Activated T-helper 2 cell treated with anti-CD3 and anti-CD28 coated beads, Interferon-gamma antibody, Interleukin-2, Interleukin-4, amounts not matched to agents 10 μg/mL and 5 μg/mL and 100 μg/mL, durations not matched to agents 14 hours and 24 hours and 36 hours (primary cell): ENCODE results near the gene SLC25A4. TPM values are rescaled to one million over a fixed set of nuclear protein-coding genes. Genes with fewer than 3 reads are reported as not detected.
A peak's percentile ranks its signal among the peaks of the same experiment; 100 is the strongest.

ENCODE experiments used
- DNase-seq: peaks from one replicate; pipeline ENCODE4 v3.0.0; 2021; ENCODE audit warnings: low spot score
- H3K27ac Mint-ChIP-seq: one replicate; pipeline ENCODE4 v1.8.0; 2021; ENCODE audit warnings: mixed read lengths
- H3K27me3 Mint-ChIP-seq: one replicate; pipeline ENCODE4 v1.8.0; 2021; ENCODE audit warnings: low read depth, mixed read lengths
- H3K36me3 Mint-ChIP-seq: one replicate; pipeline ENCODE4 v1.8.0; 2021; ENCODE audit warnings: low read depth, mixed read lengths
- H3K4me1 Mint-ChIP-seq: one replicate; pipeline ENCODE4 v1.8.0; 2021; ENCODE audit warnings: low read depth, mixed read lengths
- H3K4me3 Mint-ChIP-seq: one replicate; pipeline ENCODE4 v1.8.0; 2021; ENCODE audit warnings: low read depth, mild to moderate bottlenecking, moderate library complexity, mixed read lengths
- H3K9me3 Mint-ChIP-seq: one replicate; pipeline ENCODE4 v1.8.0; 2021; ENCODE audit warnings: mixed read lengths
- intact Hi-C: fragments of 100-400 bp; cut with micrococcal nuclease; formaldehyde crosslinking; loops from one replicate; pipeline ENCODE4 v1.15.1; 2023
- total RNA-seq: library from RNA; stranded (reverse); gene quantifications from 2 replicates; pipeline ENCODE4 v1.2.3, GENCODE V29; 2022

The SLC25A4 gene
- total RNA-seq, 1 donor from 2014 or later = 5.0 TPM

- Mint-ChIP-seq H3K4me1 (peaks cover 9% of the 10 kb centered on the region), H3K27me3 (peaks cover 67% of the 10 kb centered on the region), H3K27ac (no peak overlapping the region), H3K4me3 (peak overlapping the region; percentile 57), H3K9me3 (no peaks in the 10 kb centered on the region), H3K36me3 (no peaks in the 10 kb centered on the region)
- DNase-seq = no peak
- intact Hi-C loops = no loop called here
These were observed 15.8 kb upstream of the SLC25A4 start for GRCh38 chr4:185127021-185127925.

- DNase-seq = no peak
- peak overlapping the region; percentile 39 for H3K4me3 Mint-ChIP-seq
- no peaks in the 10 kb centered on the region for H3K9me3 Mint-ChIP-seq
- no peaks in the 10 kb centered on the region for H3K36me3 Mint-ChIP-seq
- H3K27me3 Mint-ChIP-seq = peaks cover 59% of the 10 kb centered on the region
- H3K27ac Mint-ChIP-seq = no peak overlapping the region
- peaks cover 4% of the 10 kb centered on the region for H3K4me1 Mint-ChIP-seq
- intact Hi-C loops = loop anchor here (2.0 kb wide), 1 partner anchor 108 kb away; no protein-coding TSS in a partner anchor
These were observed 14.6 kb upstream of the SLC25A4 start for GRCh38 chr4:185128272-185129119.

- intact Hi-C loops = loop anchor here (1.0 to 10.0 kb wide), 2 partner anchors 95 to 130 kb away; no protein-coding TSS in a partner anchor
- no peak for DNase-seq
- H3K36me3 Mint-ChIP-seq = no peaks in the 10 kb centered on the region
- H3K27me3 Mint-ChIP-seq = peaks cover 41% of the 10 kb centered on the region
- no peak overlapping the region for H3K4me3 Mint-ChIP-seq
- H3K4me1 Mint-ChIP-seq = no peaks in the 10 kb centered on the region
- no peak overlapping the region for H3K27ac Mint-ChIP-seq
- H3K9me3 Mint-ChIP-seq = no peaks in the 10 kb centered on the region
These were observed 8.7 kb upstream of the SLC25A4 start for GRCh38 chr4:185134307-185134869.

GRCh38 chr4:185137233-185137925 is 5.7 kb upstream of the SLC25A4 start:
- peaks cover 48% of the 10 kb centered on the region for H3K27me3 Mint-ChIP-seq
- no peaks in the 10 kb centered on the region for H3K36me3 Mint-ChIP-seq
- H3K9me3 Mint-ChIP-seq = no peaks in the 10 kb centered on the region
- H3K4me1 Mint-ChIP-seq = peaks cover 2% of the 10 kb centered on the region
- no peak overlapping the region for H3K27ac Mint-ChIP-seq
- intact Hi-C loops = loop anchor here (10.0 kb wide), 1 partner anchor 133 kb away; no protein-coding TSS in a partner anchor
- no peak overlapping the region for H3K4me3 Mint-ChIP-seq
- no peak for DNase-seq

- Mint-ChIP-seq H3K36me3 (no peaks in the 10 kb centered on the region), H3K4me3 (no peak overlapping the region), H3K27ac (no peak overlapping the region), H3K27me3 (peaks cover 49% of the 10 kb centered on the region), H3K4me1 (peaks cover 4% of the 10 kb centered on the region), H3K9me3 (no peaks in the 10 kb centered on the region)
- no peak for DNase-seq
- intact Hi-C loops = loop anchor here (10.0 kb wide), 1 partner anchor 133 kb away; no protein-coding TSS in a partner anchor
These were observed 4.9 kb upstream of the SLC25A4 start for GRCh38 chr4:185138161-185138560.

- no peaks in the 10 kb centered on the region for H3K9me3 Mint-ChIP-seq
- H3K27me3 Mint-ChIP-seq = peaks cover 55% of the 10 kb centered on the region
- H3K4me3 Mint-ChIP-seq = no peak overlapping the region
- H3K36me3 Mint-ChIP-seq = no peaks in the 10 kb centered on the region
- DNase-seq = no peak
- intact Hi-C loops = loop anchor here (10.0 kb wide), 2 partner anchors 135 to 255 kb away; partner anchors contain the start of genes ANKRD37 and LRP2BP
- H3K4me1 Mint-ChIP-seq = peaks cover 4% of the 10 kb centered on the region
- no peak overlapping the region for H3K27ac Mint-ChIP-seq
These were observed 3.3 kb upstream of the SLC25A4 start for GRCh38 chr4:185139736-185140135.

GRCh38 chr4:185141777-185142176 is 1.3 kb upstream of the SLC25A4 start:
- DNase-seq = no peak
- Mint-ChIP-seq H3K4me1 (peaks cover 4% of the 10 kb centered on the region), H3K27me3 (peaks cover 66% of the 10 kb centered on the region), H3K36me3 (peaks cover 3% of the 10 kb centered on the region), H3K9me3 (no peaks in the 10 kb centered on the region), H3K4me3 (no peak overlapping the region), H3K27ac (no peak overlapping the region)
- intact Hi-C loops = loop anchor here (2.0 to 10.0 kb wide), 3 partner anchors 23 to 253 kb away; partner anchors contain the start of genes ANKRD37 and LRP2BP

- no peak overlapping the region for H3K27ac Mint-ChIP-seq
- H3K9me3 Mint-ChIP-seq = no peaks in the 10 kb centered on the region
- H3K4me3 Mint-ChIP-seq = peak overlapping the region; percentile 83
- H3K36me3 Mint-ChIP-seq = peaks cover 3% of the 10 kb centered on the region
- peaks cover 4% of the 10 kb centered on the region for H3K4me1 Mint-ChIP-seq
- DNase-seq = no peak
- peaks cover 66% of the 10 kb centered on the region for H3K27me3 Mint-ChIP-seq
- intact Hi-C loops = loop anchor here (2.0 to 10.0 kb wide), 3 partner anchors 22 to 252 kb away; partner anchors contain the start of genes ANKRD37 and LRP2BP
These were observed 528 bp upstream of the SLC25A4 start for GRCh38 chr4:185142564-185142911.

- no peak overlapping the region for H3K27ac Mint-ChIP-seq
- peaks cover 4% of the 10 kb centered on the region for H3K4me1 Mint-ChIP-seq
- peaks cover 58% of the 10 kb centered on the region for H3K27me3 Mint-ChIP-seq
- peak overlapping the region; percentile 73 for H3K4me3 Mint-ChIP-seq
- H3K36me3 Mint-ChIP-seq = peaks cover 3% of the 10 kb centered on the region
- intact Hi-C loops = loop anchor here (2.0 to 10.0 kb wide), 3 partner anchors 21 to 251 kb away; partner anchors contain the start of genes ANKRD37 and LRP2BP
- DNase-seq = no peak
- no peaks in the 10 kb centered on the region for H3K9me3 Mint-ChIP-seq
These were observed 519 bp downstream of the SLC25A4 start for GRCh38 chr4:185143601-185143969.

GRCh38 chr4:185144601-185145240 is 1.7 kb downstream of the SLC25A4 start:
- peak overlapping the region; percentile 26 for H3K4me3 Mint-ChIP-seq
- no peak for DNase-seq
- H3K36me3 Mint-ChIP-seq = peaks cover 3% of the 10 kb centered on the region
- H3K4me1 Mint-ChIP-seq = peaks cover 4% of the 10 kb centered on the region
- H3K27ac Mint-ChIP-seq = no peak overlapping the region
- H3K9me3 Mint-ChIP-seq = no peaks in the 10 kb centered on the region
- intact Hi-C loops = loop anchor here (10.0 kb wide), 1 partner anchor 250 kb away; the partner anchor contains the start of genes ANKRD37 and LRP2BP
- peaks cover 51% of the 10 kb centered on the region for H3K27me3 Mint-ChIP-seq

- peaks cover 47% of the 10 kb centered on the region for H3K27me3 Mint-ChIP-seq
- peaks cover 4% of the 10 kb centered on the region for H3K4me1 Mint-ChIP-seq
- H3K9me3 Mint-ChIP-seq = no peaks in the 10 kb centered on the region
- peaks cover 3% of the 10 kb centered on the region for H3K36me3 Mint-ChIP-seq
- no peak overlapping the region for H3K4me3 Mint-ChIP-seq
- H3K27ac Mint-ChIP-seq = no peak overlapping the region
- no peak for DNase-seq
- intact Hi-C loops = loop anchor here (10.0 kb wide), 1 partner anchor 249 kb away; the partner anchor contains the start of genes ANKRD37 and LRP2BP
These were observed 2.5 kb downstream of the SLC25A4 start for GRCh38 chr4:185145572-185145971.
